Upper lobe of left lung (tissue), 4 donors: ENCODE data around the gene VPS29.

Experiments used
- CTCF ChIP-seq, 6 experiments: fragments of 450-650 bp in 4 of 6; fragments of 200-600 bp in 2 of 6; sonication (generic) in 2 of 6; IDR thresholded peaks; one replicate each; pipeline ENCODE4 v1.5.1; 2016 to 2019; ENCODE audit warnings: antibody characterized with exemption in 6 of 6
- POLR2A ChIP-seq, 4 donors: fragments of 450-650 bp; IDR thresholded peaks; one replicate each; pipeline ENCODE4 v1.5.1; 2016 to 2017; ENCODE audit warnings: antibody characterized with exemption in 4 of 4, mild to moderate bottlenecking in 2 of 4
- POLR2AphosphoS5 ChIP-seq, 2 donors: sonication (generic); formaldehyde crosslinking; IDR thresholded peaks; one replicate each; pipeline ENCODE4 v1.5.1; 2017; ENCODE audit warnings: antibody characterized with exemption in 2 of 2

GRCh38 chr12:110444455-110444854, 57.5 kb downstream of the VPS29 start:
- TF ChIP-seq POLR2A (IDR thresholded peaks at IDR 0.05) (no peak), CTCF (IDR thresholded peaks at IDR 0.05) (no peak), POLR2AphosphoS5 (IDR thresholded peaks at IDR 0.05) (no peak)
